ENCODE results near the gene CTCFL.

The CTCFL gene

GRCh38 chr20:57482148-57482547 is 42.8 kb downstream of the CTCFL start:
- TF ChIP-seq, protein P1, sequence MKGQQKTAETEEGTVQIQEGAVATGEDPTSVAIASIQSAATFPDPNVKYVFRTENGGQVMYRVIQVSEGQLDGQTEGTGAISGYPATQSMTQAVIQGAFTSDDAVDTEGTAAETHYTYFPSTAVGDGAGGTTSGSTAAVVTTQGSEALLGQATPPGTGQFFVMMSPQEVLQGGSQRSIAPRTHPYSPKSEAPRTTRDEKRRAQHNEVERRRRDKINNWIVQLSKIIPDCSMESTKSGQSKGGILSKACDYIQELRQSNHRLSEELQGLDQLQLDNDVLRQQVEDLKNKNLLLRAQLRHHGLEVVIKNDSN (IDR thresholded peaks at IDR 0.05) = no peak
- TF ChIP-seq TCF12 (IDR thresholded peaks at IDR 0.05; ENCODE audit: low read depth) (no peak), TEAD4 (IDR thresholded peaks at IDR 0.05) (no peak), FOXM1 (IDR thresholded peaks at IDR 0.05; ENCODE audit: borderline replicate concordance, low read depth) (no peak), YY1 (IDR thresholded peaks at IDR 0.05; ENCODE audit: low read depth) (no peak), NFIC (IDR thresholded peaks at IDR 0.05) (no peak), EP300 (IDR thresholded peaks at IDR 0.05; ENCODE audit: borderline replicate concordance) (no peak), TAF1 (IDR thresholded peaks at IDR 0.05; ENCODE audit: low read depth) (no peak), CEBPB (IDR thresholded peaks at IDR 0.05) (no peak), ZBTB7A (IDR thresholded peaks at IDR 0.05; ENCODE audit: low read depth) (no peak), REST (IDR thresholded peaks at IDR 0.05; ENCODE audit: low read depth) (no peak), RAD21 (IDR thresholded peaks at IDR 0.05; ENCODE audit: low read depth) (no peak), EGR1 (IDR thresholded peaks at IDR 0.05) (no peak), CREB1 (IDR thresholded peaks at IDR 0.05; ENCODE audit: low read depth) (no peak)

GRCh38 chr20:57481281-57481711 is 43.6 kb downstream of the CTCFL start:
- TF ChIP-seq TCF12 (IDR thresholded peaks at IDR 0.05; ENCODE audit: low read depth) = no peak

DNA sequence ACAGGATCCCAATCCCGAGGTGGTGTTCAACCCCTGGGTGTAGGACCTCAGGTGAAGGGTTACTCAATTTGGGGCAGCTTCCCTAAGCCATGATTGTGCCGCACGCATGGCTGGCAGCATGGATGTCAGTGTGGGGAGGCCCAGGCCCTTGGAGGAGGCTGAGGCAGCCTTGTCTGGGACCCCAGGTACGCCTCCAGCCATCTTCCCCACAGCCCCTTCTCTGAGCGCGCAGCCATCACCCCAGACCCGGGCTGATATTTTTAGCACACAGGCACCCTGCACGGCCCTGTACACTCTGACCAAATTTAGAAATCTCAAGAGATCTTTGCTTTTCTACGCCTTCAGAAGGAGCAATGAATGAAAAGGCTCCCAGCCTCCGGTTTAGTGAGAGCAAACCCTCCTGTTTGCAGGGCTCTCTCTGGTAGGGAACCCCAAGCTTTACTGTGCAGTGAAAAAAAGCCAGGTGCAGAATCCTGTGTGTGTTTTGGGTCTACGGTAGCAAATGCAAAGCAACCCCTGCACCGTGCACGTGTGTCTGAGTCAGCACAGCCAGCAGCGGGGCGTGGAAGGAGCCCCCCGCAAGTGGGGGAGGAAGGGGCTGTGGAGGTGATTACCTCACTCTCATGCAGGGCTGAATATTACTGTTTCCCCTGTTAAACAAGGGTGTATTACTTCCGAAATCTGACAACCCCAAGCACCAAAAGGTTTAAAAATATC is 44.3 kb downstream of the CTCFL start:
- TF ChIP-seq TAF1 (IDR thresholded peaks at IDR 0.05; ENCODE audit: low read depth) (no peak), CREB1 (IDR thresholded peaks at IDR 0.05; ENCODE audit: low read depth) (no peak), YY1 (IDR thresholded peaks at IDR 0.05; ENCODE audit: low read depth) (no peak), CEBPB (IDR thresholded peaks at IDR 0.05) (no peak), REST (IDR thresholded peaks at IDR 0.05; ENCODE audit: low read depth) (no peak), EGR1 (IDR thresholded peaks at IDR 0.05) (no peak), FOXM1 (IDR thresholded peaks at IDR 0.05; ENCODE audit: borderline replicate concordance, low read depth) (no peak), TCF12 (IDR thresholded peaks at IDR 0.05; ENCODE audit: low read depth) (no peak), ZBTB7A (IDR thresholded peaks at IDR 0.05; ENCODE audit: low read depth) (no peak), RAD21 (IDR thresholded peaks at IDR 0.05; ENCODE audit: low read depth) (no peak), TEAD4 (IDR thresholded peaks at IDR 0.05) (no peak), EP300 (IDR thresholded peaks at IDR 0.05; ENCODE audit: borderline replicate concordance) (no peak), NFIC (IDR thresholded peaks at IDR 0.05) (no peak)
- TF ChIP-seq, protein P1 (IDR thresholded peaks at IDR 0.05) = no peak
- TF ChIP-seq, protein P2, sequence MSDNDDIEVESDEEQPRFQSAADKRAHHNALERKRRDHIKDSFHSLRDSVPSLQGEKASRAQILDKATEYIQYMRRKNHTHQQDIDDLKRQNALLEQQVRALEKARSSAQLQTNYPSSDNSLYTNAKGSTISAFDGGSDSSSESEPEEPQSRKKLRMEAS (IDR thresholded peaks at IDR 0.05) = no peak

GRCh38 chr20:57479196-57479595 is 45.7 kb downstream of the CTCFL start:
- TF ChIP-seq TCF12 (IDR thresholded peaks at IDR 0.05; ENCODE audit: low read depth) = no peak
- TF ChIP-seq, protein P2 (IDR thresholded peaks at IDR 0.05) = no peak
- TF ChIP-seq EGR1 (IDR thresholded peaks at IDR 0.05) = no peak
- no peak for TF ChIP-seq ZBTB7A (IDR thresholded peaks at IDR 0.05; ENCODE audit: low read depth)
- no peak for TF ChIP-seq CEBPB (IDR thresholded peaks at IDR 0.05)
- no peak for TF ChIP-seq REST (IDR thresholded peaks at IDR 0.05; ENCODE audit: low read depth)
- TF ChIP-seq EP300 (IDR thresholded peaks at IDR 0.05; ENCODE audit: borderline replicate concordance) = no peak
